MM.1S (cell line): ENCODE data around the gene KRTAP5-8.

Experiments used
- DNase-seq: peaks from one replicate; pipeline ENCODE4 v3.0.0-alpha.2; 2015
- H2AFZ ChIP-seq: fragments of 300-600 bp; sonication (generic); 2 replicates; pipeline ENCODE4 v1.6.0; 2016; ENCODE audit warnings: antibody characterized with exemption, low read length
- H3F3A ChIP-seq: fragments of 300-600 bp; sonication (generic); 2 replicates; pipeline ENCODE4 v1.6.1; 2016; ENCODE audit warnings: mild to moderate bottlenecking, antibody characterized with exemption, low read length, moderate library complexity, mixed read lengths; ENCODE audit not compliant: insufficient read depth
- H3K27ac ChIP-seq: fragments of 300-600 bp; sonication (generic); 2 replicates; pipeline ENCODE4 v1.5.1; 2016; ENCODE audit warnings: mild to moderate bottlenecking, low read length
- H3K27me3 ChIP-seq: fragments of 300-600 bp; sonication (generic); replicated peaks from 2 replicates; pipeline ENCODE4 v1.6.0; 2016; ENCODE audit warnings: low read length; ENCODE audit not compliant: insufficient read depth
- H3K36me3 ChIP-seq: fragments of 300-600 bp; sonication (generic); replicated peaks from 2 replicates; pipeline ENCODE4 v1.6.1; 2016; ENCODE audit warnings: mild to moderate bottlenecking, low read length, mixed read lengths; ENCODE audit not compliant: insufficient read depth
- H3K4me1 ChIP-seq: fragments of 300-600 bp; sonication (generic); 2 replicates; pipeline ENCODE4 v1.6.1; 2016; ENCODE audit warnings: low read length, mixed read lengths
- H3K4me2 ChIP-seq: fragments of 300-600 bp; sonication (generic); 2 replicates; pipeline ENCODE4 v1.6.0; 2016; ENCODE audit warnings: low read depth, low read length
- H3K4me3 ChIP-seq: fragments of 300-600 bp; sonication (generic); 2 replicates; pipeline ENCODE4 v1.5.1; 2016; ENCODE audit warnings: low read length, mixed read lengths
- H3K79me2 ChIP-seq: fragments of 300-600 bp; sonication (generic); 2 replicates; pipeline ENCODE4 v1.6.1; 2016; ENCODE audit warnings: mixed run types, low read length, mixed read lengths
- H3K9ac ChIP-seq: fragments of 300-600 bp; sonication (generic); 2 replicates; pipeline ENCODE4 v1.6.1; 2016; ENCODE audit warnings: low read length, mixed read lengths
- H3K9me2 ChIP-seq: fragments of 300-600 bp; sonication (generic); replicated peaks from 2 replicates; pipeline ENCODE4 v1.6.1; 2016; ENCODE audit warnings: mild to moderate bottlenecking, low read length, mixed read lengths; ENCODE audit not compliant: insufficient read depth
- H3K9me3 ChIP-seq: fragments of 300-600 bp; sonication (generic); replicated peaks from 2 replicates; pipeline ENCODE4 v1.6.1; 2016; ENCODE audit warnings: mild to moderate bottlenecking, low read length, mixed read lengths; ENCODE audit not compliant: insufficient read depth
- H4K20me1 ChIP-seq: fragments of 300-600 bp; sonication (generic); 2 replicates; pipeline ENCODE4 v1.6.1; 2016; ENCODE audit warnings: mild to moderate bottlenecking, low read length, moderate library complexity, mixed read lengths; ENCODE audit not compliant: insufficient read depth
- EZH2 ChIP-seq: fragments of 300-600 bp; sonication (generic); optimal IDR thresholded peaks from 2 replicates; pipeline ENCODE3; 2017; ENCODE audit warnings: low read depth, mild to moderate bottlenecking, antibody characterized with exemption, low read length, mixed read lengths
- EZH2phosphoT487 ChIP-seq: fragments of 300-600 bp; sonication (generic); IDR thresholded peaks from 2 replicates; pipeline ENCODE4 v1.6.1; 2018; ENCODE audit warnings: antibody characterized with exemption, low read length
- TF ChIP-seq, protein P1 (sequence below): fragments of 300-600 bp; sonication (generic); IDR thresholded peaks from 2 replicates; pipeline ENCODE4 v1.5.1; 2016; ENCODE audit warnings: antibody characterized with exemption, low read length, mixed read lengths

KRTAP5-8 gene

DNA sequence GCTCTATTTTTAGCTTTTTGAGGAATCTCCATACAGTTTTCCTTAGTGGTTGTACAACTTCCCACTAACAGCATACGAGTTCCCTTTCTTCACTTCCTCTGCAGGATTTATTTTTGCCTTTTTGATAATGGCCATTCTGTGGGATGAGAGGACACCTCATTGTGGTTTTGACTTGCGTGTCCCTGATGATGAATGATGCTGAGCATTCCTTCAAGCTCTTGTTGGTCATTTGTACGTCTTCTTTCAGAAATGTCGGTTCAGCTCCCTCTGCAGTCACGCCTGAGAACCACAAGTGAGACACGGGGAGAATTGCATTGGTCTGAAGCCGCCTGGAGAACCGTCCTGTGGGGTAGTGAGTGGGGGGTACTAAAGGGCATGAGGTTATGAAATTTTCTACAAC is 25.6 kb downstream of the KRTAP5-8 start:
- H3K27me3 ChIP-seq = peaks cover 58% of the 10 kb centered on the region
- no peaks in the 10 kb centered on the region for H3K79me2 ChIP-seq
- DNase-seq = peak; percentile 38
- no peaks in the 10 kb centered on the region for H3K36me3 ChIP-seq
- no peaks in the 10 kb centered on the region for H4K20me1 ChIP-seq
- no peak overlapping the region for H3K27ac ChIP-seq
- no peak overlapping the region for H3K4me3 ChIP-seq
- no peaks in the 10 kb centered on the region for H3K9me3 ChIP-seq
- H3K4me2 ChIP-seq = no peak overlapping the region
- no peak overlapping the region for H2AFZ ChIP-seq
- no peaks in the 10 kb centered on the region for H3K4me1 ChIP-seq
- no peaks in the 10 kb centered on the region for H3F3A ChIP-seq
- TF ChIP-seq, protein P1, sequence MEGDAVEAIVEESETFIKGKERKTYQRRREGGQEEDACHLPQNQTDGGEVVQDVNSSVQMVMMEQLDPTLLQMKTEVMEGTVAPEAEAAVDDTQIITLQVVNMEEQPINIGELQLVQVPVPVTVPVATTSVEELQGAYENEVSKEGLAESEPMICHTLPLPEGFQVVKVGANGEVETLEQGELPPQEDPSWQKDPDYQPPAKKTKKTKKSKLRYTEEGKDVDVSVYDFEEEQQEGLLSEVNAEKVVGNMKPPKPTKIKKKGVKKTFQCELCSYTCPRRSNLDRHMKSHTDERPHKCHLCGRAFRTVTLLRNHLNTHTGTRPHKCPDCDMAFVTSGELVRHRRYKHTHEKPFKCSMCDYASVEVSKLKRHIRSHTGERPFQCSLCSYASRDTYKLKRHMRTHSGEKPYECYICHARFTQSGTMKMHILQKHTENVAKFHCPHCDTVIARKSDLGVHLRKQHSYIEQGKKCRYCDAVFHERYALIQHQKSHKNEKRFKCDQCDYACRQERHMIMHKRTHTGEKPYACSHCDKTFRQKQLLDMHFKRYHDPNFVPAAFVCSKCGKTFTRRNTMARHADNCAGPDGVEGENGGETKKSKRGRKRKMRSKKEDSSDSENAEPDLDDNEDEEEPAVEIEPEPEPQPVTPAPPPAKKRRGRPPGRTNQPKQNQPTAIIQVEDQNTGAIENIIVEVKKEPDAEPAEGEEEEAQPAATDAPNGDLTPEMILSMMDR = peak; percentile 47
- no peak for TF ChIP-seq EZH2
- H3K9me2 ChIP-seq = no peaks in the 10 kb centered on the region
- no peak overlapping the region for H3K9ac ChIP-seq

GRCh38 chr11:71564430-71564829 is 26.6 kb downstream of the KRTAP5-8 start:
- Histone ChIP-seq H3F3A (no peaks in the 10 kb centered on the region), H3K27ac (no peak overlapping the region), H3K36me3 (no peaks in the 10 kb centered on the region), H3K27me3 (peaks cover 65% of the 10 kb centered on the region), H3K4me1 (no peaks in the 10 kb centered on the region), H3K4me3 (no peak overlapping the region), H3K9me3 (no peaks in the 10 kb centered on the region), H3K4me2 (no peak overlapping the region), H4K20me1 (no peaks in the 10 kb centered on the region), H3K9ac (no peak overlapping the region), H3K79me2 (no peaks in the 10 kb centered on the region), H3K9me2 (no peaks in the 10 kb centered on the region), H2AFZ (no peak overlapping the region)
- DNase-seq = no peak
- no peak for TF ChIP-seq EZH2phosphoT487
- TF ChIP-seq, protein P1 = no peak
- TF ChIP-seq EZH2 = no peak

DNA sequence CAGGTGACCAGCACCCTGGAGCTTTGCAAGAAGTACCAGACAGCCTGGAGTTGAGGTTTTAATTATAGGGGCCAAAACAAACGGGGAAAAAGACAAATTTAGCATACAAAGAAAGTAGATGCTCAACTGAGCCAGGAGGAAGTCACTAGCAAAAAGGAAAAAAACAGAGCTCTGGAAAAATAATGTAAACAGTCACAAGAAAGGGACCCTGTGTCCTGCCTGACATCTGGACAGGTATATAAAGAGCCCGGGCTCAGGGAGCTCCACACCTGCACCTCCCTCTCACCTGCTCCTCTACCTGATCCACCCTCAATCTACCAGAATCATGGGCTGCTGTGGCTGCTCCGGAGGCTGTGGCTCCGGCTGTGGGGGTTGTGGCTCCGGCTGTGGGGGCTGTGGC is 27.4 kb downstream of the KRTAP5-8 start, which contains the start of gene KRTAP5-10:
Gene KRTAP5-10 (plus strand): TSS at position 301 of the 400 bp plus-strand sequence. CDS start 25 bp downstream, at position 326.
- no peak within 1 kb of the TSS for H3K4me3 ChIP-seq
- H2AFZ ChIP-seq = no peak within 1 kb of the TSS
- H3K36me3 ChIP-seq = no peaks in the 10 kb centered on the region
- no peak for DNase-seq
- no peaks in the 10 kb centered on the region for H3F3A ChIP-seq
- peaks cover 58% of the 10 kb centered on the region for H3K27me3 ChIP-seq
- H3K9me3 ChIP-seq = no peaks in the 10 kb centered on the region
- H3K4me2 ChIP-seq = no peak within 1 kb of the TSS
- H3K79me2 ChIP-seq = no peaks in the 10 kb centered on the region
- no peak within 1 kb of the TSS for H3K9ac ChIP-seq
- no peaks in the 10 kb centered on the region for H4K20me1 ChIP-seq
- no peaks in the 10 kb centered on the region for H3K4me1 ChIP-seq
- no peak within 1 kb of the TSS for H3K27ac ChIP-seq
- TF ChIP-seq, protein P1 = no peak
- TF ChIP-seq EZH2 (no peak), EZH2phosphoT487 (no peak)
- H3K9me2 ChIP-seq = no peaks in the 10 kb centered on the region
